Tibial nerve (tissue), 3 donors: ENCODE data around the gene SLC34A3.

ENCODE experiments used
- POLR2A ChIP-seq, 2 donors: fragments of 450-650 bp; IDR thresholded peaks; one replicate each; pipeline ENCODE4 v1.6.1; 2017; ENCODE audit warnings: antibody characterized with exemption in 2 of 2, mild to moderate bottlenecking in 2 of 2, moderate library complexity in 2 of 2
- TF ChIP-seq, protein P1 (sequence below), 5 experiments: fragments of 200-600 bp in 3 of 5; fragments of 450-650 bp in 2 of 5; sonication (generic) in 3 of 5; IDR thresholded peaks; one replicate each; pipeline ENCODE4 v1.5.1; 2016 to 2019; ENCODE audit warnings: antibody characterized with exemption in 5 of 5, mild to moderate bottlenecking in 3 of 5, moderate library complexity in 2 of 5

DNA sequence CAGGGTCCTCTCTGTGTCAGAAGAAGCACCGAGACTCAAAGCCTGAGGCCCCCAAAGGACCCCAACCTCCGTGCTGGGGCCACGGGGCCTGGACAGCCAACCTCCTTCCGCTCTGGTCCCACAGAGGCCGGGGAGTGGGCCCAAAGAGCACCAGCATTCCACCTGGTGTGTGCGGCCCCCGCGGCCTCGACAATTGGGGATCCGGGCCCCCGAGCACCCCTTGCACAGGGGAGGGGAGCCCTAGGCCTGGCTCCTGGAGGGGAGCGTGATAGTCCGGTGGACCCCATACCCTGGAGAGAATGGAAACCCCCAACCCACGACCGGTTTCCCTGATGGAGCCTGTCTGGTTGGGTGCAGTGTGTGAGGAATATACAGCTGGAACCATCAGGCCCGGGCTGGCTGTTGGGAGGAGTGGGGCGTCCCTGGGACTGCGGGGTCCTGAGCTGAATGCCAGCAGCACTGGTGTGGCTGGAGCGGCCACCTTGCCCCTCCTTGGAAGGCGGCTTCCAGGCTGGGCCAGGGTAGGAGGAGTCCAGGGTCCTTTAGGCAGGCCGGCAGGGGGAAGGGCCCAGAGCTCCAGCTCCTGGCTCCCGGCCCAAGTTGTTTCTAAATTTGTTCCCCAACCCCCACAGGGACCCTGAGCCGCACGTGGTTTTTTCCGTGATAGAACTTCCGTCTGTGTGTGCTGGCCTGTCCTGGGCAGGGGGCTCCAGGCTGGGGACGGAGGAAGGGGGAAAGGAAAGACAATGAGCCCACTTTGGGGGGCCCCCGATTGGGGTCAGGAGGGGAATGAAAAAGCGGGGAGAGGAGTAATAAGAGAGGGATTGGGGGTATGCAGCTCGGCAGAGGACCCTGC lies 46.0 kb downstream of the SLC34A3 start:
- TF ChIP-seq, protein P1, sequence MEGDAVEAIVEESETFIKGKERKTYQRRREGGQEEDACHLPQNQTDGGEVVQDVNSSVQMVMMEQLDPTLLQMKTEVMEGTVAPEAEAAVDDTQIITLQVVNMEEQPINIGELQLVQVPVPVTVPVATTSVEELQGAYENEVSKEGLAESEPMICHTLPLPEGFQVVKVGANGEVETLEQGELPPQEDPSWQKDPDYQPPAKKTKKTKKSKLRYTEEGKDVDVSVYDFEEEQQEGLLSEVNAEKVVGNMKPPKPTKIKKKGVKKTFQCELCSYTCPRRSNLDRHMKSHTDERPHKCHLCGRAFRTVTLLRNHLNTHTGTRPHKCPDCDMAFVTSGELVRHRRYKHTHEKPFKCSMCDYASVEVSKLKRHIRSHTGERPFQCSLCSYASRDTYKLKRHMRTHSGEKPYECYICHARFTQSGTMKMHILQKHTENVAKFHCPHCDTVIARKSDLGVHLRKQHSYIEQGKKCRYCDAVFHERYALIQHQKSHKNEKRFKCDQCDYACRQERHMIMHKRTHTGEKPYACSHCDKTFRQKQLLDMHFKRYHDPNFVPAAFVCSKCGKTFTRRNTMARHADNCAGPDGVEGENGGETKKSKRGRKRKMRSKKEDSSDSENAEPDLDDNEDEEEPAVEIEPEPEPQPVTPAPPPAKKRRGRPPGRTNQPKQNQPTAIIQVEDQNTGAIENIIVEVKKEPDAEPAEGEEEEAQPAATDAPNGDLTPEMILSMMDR (IDR thresholded peaks at IDR 0.05): no peak
- TF ChIP-seq POLR2A (IDR thresholded peaks at IDR 0.05): no peak
